ENCODE data around the gene RPUSD2.

GRCh38 chr15:40523611-40524010 is 45.5 kb upstream of the RPUSD2 start:
- no peak for TF ChIP-seq CTCF (IDR thresholded peaks at IDR 0.05)
- TF ChIP-seq POLR2A (IDR thresholded peaks at IDR 0.05) = no peak
- no peak for TF ChIP-seq POLR2AphosphoS5 (IDR thresholded peaks at IDR 0.05)
